ENCODE data around the gene HMG20B.

Gene HMG20B

DNA sequence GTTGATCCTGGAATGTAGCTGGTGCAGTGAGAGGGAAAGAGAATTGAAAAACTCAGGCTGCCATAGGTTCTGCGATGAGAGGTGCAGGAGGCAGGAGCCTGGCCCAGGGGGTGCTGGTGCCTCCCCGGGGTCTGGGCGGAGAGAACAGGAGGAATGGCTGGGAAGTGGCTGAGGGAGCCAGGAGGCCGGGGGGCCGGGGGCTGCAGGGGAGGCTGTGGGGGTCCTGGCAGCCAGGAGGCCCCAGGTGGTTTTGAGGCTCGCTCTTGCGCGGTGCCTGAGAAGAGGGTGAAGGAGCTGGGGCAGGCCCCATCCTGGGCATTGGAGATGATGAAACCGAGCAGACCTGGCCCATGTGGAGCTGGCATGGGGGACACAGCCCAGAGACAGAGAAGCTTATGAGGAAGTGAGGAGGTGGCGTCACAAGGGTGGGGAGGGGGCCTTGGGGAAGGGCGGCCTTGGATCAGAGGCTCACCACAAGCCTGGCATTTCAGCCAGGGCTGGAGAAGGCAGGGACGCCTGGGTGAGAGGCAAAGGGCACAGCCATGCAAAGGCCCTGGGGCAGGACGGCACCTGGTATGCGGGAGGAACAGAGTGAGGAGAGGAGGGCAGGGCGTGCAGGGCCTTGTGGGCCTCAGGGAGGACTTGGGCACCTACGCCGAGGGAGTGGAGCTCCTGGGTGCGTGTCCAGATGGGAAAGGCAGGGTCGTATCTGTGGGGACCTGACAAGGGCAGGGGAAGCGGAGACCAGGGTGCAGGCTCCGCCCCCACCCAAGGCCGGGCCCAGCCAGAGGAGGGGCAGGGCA, 35.1 kb upstream of the HMG20B start:
- peak; percentile 29 to 34 for DNase-seq

DNA sequence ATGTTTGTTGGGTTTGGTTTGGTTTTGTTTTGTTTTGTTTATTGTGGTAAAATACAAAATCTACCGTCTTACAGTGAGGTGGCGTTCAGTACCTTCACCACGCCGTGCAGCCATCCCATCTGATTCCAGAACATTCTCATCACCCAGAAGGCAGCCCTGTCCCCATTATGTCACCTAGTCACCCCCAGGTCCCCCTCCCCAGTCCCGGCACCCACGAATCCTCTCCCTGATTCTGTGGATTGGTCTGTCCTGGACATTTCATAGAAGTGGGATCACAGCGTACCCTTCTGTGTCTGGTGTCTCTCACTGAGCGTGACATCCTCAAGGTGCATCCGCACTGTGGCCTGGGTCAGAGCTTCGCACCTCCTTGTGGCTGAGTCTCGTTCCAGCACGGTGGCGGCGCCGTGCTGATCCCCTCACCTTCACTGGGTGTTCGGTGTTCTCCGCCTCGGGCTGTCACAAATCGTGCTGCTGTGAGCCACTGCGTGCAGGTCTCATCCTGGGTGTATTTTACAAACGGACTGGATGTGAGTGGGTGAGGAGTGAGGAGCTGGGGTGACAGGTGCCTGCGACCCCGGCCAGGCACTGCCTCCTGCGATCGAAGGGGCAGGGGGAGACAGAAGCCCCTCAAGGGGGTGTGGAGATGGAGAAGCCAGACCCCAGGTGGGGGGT, 34.4 kb upstream of the HMG20B start:
- DNase-seq = no peak

DNA sequence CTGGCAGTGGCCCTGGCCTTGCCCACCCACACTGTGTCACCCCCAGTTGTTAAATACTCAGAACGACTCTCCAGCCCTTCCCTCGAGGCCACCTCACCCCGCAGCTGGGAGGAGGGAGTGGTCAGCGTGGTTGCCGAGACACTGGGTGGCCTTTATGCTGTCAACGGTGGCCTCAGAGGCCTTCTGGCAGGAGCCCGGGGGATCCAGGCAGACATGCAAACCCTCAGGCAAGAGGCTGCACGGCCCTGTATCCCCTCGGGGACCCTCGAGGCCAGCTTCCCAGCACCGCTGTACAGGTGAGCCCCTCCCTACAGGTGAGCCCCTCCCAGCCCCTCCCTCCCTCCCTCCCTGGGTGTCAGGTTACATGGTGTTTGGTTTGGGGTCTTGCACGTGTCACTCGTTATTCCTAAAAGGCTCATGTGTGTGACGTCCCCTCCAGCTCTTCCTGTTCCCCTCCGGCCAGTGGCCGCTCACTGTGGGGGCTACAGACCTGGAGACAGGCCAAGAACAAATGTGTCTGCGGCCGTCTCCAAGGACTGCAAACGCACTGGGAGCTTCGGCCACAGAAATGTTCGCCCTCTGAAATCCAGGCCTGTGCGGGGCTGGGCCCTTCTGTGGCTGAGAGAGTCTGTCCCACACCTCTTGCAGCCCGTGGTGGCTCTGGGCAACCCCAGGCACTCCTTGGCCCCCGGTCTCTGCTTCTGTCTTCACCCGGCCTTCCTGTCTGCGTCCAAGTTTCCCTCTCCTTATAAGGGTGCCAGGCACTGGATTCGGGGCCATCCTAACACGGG, 33.6 kb upstream of the HMG20B start, which contains the start of gene TEKTIP1:
Gene TEKTIP1 (plus strand): TSS at position 210 of the 791 bp plus-strand sequence. CDS start 4 bp downstream, at position 214.
- no peak for DNase-seq

DNA sequence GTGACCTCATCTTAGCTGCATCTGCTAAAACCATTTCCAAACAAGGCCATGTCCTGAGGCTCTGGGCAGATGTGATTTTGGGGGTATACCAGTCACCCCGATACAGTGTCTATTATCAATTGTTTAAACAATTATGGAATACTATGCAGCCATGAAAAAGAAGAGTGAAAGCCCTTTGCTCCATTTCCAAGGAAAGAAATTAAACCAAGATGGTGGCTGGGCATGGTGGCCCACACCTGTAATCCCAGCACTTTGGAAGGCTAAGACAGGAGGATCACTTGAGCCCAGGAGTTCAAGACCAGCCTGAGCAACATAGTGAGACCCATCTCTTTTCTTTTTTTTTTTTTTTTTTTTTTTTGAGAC, 33.0 kb upstream of the HMG20B start:
- DNase-seq = no peak

DNA sequence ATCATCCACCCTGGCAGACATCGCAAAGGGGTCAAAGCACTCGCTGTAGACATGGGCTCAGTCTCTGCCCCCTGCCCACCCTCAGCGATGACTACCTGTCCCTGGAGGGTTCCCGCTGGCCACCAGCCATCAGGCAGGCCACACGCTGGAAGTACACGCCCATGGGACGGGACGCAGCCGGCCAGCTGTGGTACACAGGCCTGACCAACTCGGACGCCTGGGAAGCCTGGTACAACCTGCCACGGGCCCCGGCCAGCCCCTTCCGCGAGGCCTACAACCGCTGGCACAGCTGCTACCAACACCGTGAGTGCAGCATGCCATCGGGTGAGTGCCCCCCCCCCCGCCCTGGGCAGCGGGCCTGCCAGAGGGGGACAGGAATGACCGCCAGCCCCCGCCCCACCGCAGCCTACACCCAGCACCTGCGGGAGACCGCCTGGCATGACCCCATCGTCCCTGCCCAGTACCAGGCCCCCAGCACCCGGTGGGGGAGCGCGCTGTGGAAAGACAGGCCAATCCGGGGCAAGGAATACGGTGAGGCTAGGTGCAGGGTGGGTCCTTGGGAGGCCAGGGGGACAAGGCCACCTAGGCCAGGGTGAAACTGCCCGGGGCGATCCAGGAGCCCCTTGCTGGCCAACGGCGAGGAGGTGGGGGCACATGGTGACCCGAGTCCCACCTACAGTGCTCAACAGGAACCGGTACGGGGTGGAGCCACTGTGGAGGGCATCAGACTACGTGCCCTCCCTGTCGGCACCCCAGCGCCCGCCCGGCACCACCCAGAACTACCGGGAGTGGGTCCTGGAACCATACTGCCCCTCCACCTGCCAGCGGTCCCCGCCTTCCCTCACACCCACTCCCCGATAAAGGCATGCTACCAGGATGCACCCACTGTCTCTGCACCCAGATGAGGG, 29.3 kb upstream of the HMG20B start:
- DNase-seq = no peak

DNA sequence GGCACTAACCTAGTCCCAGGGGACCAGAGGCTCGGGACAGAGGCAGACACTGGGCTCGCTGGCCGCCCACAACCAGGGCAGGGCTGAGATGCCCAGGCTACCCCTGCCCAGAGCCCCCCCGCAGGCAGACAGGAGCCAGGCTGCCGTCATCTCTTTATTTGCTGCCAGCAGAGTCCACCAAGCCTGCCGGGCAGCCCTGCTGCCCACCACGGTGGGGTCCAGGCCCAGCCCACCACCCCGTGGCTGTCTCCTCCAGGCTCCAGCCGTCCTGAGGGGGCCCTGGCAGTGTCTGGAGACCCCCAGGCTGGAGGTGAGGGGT, 28.7 kb upstream of the HMG20B start:
- DNase-seq = no peak

DNA sequence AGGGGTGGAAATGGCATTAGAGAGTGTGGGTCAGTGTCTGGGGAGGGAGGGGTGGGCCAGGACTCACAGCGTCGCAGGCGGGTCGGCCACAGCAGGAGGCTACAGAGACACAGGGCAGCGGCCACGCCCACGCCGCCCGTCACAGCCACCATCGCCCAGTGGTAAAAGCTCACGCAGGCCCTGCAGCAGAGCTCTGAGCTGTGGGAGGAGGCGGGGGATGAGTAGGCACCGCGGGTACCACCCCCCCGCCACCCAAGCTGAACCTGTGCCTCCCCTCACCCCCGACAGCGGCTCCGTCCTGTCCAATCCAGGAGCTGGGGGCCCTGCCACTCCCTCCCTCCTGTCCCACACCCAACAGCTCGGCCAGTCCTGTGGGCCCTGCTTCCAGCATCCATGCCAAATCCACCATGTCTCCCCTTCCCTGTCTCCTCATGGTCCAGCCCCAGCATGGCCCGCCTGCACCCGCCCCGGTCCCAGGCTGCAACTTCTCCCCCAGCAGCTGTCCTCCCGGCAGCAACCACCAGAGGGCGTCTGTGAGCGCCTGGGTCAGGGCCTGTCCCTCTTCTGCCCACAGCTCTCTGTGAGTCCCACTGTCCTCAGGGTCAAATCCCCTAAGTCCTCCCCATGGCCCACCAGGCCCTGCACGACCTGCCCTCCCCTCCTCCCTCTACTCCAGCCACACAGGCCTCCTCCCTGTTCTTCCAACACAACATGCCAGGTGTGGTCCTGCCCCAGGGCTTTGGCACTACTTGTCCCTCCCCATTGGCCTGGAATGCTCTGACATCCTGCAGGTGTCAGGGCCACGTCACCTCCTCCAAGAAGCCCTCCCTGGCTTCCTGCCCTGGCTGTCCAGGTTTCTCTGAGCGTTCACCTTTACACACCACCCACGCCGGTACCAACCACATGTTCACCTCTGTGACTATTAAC, 27.7 kb upstream of the HMG20B start:
- DNase-seq = peak; percentile 65 to 76

DNA sequence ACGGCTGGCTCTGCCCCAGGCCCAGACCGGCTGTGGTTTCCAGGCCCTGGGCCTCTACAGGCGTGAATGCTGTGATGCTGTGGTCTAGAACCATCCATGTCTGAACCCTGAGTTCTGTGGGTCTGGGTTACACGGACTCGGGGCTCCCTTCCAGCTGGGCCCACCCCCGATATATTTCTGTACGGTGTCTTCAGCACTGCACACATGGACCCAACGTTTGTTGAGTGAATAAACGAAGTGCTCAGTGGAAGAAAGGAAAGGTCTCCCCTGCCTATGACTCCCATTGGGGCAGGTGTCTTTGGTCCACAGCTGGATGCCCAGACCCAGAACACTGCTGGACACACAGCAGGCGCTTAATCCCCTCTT, 27.1 kb upstream of the HMG20B start:
- DNase-seq = no peak

DNA sequence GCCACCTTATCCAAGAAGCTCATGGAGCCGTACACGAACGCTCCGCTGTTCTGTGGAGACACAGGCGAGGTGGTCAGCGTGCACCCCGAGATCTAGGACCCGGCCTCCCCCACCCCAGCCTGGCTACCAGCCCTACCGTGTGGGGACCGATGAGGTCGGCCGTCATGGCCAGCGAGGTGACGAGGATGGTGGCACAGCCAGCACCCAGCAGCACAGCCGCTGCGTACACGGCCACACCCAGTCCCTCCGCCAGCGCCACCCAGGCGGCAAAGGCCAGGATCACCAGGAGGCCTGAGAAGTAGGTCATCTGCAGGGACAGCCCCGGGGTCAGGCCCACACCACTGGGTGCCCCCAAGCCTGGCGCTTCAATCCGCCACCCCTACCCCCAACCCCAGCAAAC, 26.6 kb upstream of the HMG20B start:
- no peak for DNase-seq

DNA sequence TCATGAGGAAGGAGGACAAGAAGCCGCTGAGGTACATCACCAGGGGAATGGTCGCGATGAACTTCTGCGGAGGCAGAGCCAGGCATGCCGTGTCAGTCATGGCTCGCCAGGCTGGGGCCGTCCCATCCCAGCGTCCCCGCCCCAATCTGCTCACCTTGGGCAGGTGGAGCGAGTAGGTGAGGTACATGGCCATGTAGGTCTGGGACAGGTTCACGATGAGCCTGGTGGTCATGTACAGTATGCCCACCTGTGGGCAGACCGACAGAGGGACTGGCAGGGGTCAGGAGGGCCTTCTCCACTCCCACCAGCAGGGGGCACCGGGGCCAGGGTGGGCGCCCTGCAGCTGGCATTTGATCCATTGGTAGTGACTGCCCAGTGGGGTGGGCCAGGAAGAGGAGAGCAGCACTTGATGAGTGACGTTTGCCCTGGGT, 25.4 kb upstream of the HMG20B start:
- DNase-seq = no peak

DNA sequence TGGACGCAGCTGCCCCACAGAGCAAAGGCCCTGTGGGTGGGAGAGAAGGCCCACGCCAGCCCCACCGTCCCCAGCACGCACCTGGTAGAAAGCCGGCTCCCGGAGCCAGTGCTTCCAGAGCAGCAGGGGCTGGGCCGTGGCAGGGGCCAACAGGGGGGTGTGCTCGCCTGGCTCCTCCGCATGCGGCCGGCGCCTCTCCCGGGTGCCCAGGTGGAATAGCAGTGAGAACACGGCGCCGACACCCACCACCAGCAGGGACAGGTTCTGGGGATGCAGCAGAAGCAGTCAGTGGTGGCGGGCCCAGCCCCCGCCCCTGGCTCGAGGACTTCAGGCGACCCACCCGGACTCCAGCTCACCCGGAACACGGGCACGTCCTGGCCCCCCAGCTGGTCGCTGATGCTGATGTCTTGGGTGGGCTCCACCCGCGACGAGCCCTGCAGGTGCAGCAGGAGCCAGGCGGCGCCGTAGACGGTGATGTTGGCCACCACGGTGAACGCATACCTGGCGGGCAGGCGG, 24.9 kb upstream of the HMG20B start:
- DNase-seq = no peak

DNA sequence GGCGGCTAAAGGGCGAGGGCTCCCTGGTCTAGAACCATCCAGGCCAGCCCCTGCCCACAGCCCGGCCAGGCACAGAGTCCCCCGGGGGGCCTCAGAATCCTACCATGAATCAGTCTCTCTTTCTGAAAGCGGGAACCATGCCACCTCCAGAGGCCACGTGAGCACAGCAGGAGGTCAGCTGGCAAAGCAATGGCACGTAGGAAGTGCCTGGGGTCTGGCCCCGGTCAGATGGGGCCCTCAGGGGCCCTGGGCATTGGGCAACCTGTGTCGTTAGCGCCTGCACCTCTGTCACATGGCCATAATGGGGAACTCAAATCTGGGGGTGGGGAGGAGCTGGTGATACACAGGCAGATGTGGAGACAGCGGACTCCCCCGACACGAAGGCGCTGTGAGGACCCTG, 24.1 kb upstream of the HMG20B start:
- peak; percentile 93 to 97 for DNase-seq

DNA sequence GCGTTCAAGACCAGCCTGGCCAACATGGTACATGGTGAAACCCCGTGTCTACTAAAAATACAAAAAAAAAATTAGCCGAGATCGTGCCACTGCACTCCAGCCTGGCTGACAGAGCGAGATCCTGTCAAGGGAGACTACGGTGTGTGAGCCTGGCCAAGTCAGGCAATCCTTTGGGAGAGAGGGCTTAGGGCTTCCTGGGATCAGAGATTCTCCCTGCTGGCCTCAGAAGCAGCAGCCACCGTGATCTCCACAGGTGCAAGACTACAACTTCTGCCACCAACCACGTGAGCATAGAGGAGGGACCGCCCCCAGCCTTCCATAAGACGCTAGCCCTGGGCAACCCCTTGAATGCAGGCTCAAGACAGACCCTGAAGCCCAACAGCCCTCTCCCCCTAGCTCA, 22.9 kb upstream of the HMG20B start:
- no peak for DNase-seq

DNA sequence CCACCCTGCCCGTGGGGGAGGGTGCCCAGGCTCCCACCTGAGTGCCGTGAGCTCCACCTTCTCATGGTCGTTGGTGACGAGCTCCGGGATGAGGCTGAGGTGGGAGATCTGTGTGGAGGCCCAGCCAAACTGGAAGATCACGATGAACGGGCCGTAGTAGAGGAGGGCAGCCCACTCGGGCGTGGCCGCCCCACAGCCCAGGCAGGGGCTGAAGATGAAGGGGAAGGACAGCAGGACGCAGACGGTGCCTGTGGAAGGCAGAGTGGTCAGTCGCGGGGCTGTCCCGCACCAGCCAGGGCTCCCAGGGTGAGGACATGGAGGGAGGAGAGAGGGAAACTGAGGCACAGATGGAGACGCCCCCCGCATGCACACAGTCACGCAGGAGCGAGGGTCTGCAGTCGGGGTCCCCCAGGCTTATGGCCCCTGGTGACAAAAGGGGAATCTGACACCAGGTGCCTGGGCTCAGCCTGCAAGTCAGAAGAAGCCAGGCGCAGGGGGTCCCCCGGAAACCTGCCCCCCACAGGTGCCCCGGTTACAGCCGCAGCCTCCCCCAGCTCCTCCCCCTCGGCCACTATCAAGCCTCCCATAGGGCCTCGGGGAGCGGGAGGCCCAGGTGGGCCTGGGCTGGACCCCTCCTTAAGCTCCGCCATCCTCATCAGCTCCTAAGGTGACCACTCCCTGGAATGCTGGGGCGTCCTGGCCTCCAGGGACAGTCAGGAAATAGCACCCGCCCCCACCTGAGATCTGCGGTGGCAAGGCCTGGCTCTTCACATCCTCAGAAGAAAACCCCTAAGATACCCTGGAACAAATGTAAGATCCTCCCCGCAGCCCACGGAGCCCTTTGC, 21.6 kb upstream of the HMG20B start:
- no peak for DNase-seq

DNA sequence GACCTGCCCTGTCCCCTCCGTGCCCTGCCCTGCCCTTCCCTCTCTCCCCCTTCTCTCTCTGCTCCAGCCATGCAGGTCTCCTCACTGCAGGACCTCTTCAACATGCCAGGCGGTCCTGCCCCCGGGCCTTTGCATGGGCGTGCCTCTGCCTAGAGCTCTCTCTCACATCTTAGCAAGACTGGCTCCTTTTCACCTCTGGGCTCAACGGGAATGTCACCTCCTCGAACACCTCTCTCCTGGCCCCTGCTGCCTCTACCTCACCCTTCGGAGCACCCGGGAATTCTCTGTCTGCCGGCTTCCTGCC, 21.0 kb upstream of the HMG20B start:
- DNase-seq = no peak

DNA sequence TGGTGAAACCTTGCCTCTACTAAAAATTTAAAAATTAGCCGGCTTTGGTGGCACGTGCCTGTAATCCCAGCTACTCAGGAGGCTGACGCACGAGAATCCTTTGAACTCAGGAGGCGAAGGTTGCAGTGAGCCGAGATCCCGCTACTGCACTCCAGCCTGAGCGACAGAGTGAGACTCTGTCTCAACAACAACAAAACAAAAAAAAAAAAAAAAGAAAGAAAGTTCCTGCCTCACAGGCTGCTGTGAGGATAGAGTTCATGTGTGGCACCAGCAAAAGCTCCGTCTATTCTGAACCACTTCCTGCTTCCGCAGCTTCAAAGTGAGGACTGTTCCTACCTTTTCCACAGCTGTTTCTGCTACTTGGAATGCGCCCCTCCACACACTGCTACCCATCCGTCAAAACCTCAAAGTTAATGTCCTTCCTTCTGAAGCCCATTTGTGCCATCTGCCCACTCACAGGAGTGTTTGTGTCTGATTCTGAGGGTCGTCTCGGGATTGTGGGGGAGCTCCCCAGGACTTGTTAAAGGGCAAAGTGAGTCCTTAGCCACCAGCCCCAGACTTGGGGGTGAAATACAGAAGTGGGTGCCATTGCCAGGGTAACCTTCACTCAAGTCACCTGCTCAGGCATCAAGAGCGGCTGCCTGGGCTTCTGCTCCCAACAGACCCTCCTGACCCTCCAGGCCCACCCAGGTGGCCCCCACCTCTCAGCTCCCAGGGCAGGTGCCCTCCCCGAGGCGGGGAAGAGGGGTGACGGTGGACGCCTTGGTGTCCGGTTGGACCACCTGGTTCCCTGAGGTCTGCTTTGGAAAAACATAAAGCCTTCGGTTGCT, 18.3 kb upstream of the HMG20B start:
- peak; percentile 35 to 62 for DNase-seq

DNA sequence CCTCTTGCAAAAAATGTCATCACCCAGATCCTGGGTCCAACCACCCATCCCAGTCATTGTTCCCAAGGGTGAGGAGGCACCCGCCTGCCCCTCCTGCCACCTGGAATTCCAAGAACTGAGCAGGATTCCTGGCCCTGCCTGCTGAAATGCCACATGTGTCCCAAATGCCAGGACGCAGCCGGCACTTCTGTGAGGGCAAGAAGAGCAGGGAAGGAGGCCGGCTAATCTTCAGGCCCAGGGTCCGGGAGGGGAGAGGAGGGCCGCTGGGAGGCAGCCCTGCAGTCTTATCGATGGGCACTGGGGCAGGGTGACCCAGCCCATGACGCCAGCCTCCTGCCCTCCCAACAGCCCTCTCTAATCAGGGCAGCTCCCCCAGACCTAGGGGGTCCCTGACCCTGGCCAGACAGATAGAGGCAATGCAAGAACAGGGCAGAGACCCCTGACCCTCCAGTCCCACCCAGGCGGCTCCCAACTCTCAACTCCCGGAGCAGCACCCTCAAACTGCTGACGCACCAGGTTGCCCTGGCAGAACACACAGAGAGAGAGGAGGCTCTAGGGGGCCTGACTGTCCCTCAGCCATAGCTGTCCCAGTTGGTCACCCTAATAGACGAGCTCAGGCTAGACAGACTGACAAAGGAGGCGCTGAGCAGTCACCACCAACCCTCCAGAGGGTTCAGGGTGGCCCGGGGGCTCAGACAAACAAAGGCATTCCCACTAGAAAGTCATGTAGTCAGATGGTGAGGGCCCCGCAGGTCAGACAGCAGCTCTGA, 16.9 kb upstream of the HMG20B start:
- DNase-seq = no peak

DNA sequence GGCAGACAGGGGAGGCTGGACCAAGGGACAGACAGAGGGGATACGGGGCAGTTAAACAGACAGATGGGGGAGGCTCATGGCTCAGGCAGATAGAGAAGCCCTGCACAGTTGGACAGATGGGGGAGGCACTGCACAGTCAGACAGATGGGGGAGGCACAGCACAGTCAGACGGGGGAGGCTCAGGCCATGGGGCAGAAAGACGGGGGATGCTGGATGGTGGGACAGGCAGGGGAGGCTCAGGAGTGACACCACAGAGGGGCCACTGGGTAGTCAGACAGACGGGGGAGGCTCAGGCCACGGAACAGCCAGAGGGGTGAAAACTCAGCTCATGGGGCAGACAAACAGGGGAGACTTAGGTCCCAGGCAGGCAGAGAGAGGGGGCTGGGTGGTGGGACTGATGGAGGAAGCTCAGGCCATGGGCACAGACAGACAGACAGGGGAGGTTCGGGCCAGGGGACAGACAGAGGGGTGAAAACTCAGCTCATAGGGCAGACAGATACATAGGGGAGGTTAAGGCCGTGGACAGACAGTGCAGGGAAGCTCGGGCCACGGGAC, 16.2 kb upstream of the HMG20B start:
- DNase-seq = no peak

Data from inflammatory macrophage (primary cell).